ENCODE results near the gene ZCCHC8.

ZCCHC8 gene

DNA sequence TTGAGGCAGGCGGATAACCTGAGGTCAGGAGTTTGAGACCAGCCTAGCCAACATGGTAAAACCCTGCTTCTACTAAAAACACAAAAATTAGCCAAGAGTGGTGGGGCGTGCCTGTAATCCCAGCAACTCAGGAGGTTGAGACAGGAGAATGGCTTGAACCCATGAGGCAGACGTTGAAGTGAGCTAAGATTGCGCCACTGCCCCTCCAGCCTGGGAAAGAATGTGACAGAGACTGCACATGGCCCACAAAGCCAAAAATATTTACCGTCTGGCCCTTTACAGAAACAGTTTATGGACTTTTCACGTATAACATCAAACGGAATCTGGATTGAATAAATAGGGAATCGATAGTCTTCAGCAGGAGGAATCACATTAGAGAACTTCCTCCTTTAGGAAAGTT, 22.5 kb upstream of the ZCCHC8 start:
- peaks cover 85% of the 10 kb centered on the region for H3K79me2 ChIP-seq (ENCODE audit: insufficient read depth, low read depth)
- H2AFZ ChIP-seq (ENCODE audit: low read depth): no peak overlapping the region
- peaks cover 27% of the 10 kb centered on the region; the same call in 1 of the 2 replicates for H3K36me3 ChIP-seq (ENCODE audit: insufficient read depth)
- no peaks in the 10 kb centered on the region for H3K27me3 ChIP-seq (ENCODE audit: insufficient read depth, low read depth)
- no peak overlapping the region for H3K4me3 ChIP-seq (IDR thresholded peaks at IDR 0.05; ENCODE audit: insufficient read depth, low read depth, low read length)
- TF ChIP-seq, protein P1, sequence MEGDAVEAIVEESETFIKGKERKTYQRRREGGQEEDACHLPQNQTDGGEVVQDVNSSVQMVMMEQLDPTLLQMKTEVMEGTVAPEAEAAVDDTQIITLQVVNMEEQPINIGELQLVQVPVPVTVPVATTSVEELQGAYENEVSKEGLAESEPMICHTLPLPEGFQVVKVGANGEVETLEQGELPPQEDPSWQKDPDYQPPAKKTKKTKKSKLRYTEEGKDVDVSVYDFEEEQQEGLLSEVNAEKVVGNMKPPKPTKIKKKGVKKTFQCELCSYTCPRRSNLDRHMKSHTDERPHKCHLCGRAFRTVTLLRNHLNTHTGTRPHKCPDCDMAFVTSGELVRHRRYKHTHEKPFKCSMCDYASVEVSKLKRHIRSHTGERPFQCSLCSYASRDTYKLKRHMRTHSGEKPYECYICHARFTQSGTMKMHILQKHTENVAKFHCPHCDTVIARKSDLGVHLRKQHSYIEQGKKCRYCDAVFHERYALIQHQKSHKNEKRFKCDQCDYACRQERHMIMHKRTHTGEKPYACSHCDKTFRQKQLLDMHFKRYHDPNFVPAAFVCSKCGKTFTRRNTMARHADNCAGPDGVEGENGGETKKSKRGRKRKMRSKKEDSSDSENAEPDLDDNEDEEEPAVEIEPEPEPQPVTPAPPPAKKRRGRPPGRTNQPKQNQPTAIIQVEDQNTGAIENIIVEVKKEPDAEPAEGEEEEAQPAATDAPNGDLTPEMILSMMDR (conservative IDR thresholded peaks at IDR 0.05; ENCODE audit: low read depth, low read length): no peak
- no peak overlapping the region for H3K9ac ChIP-seq
- peaks cover 37% of the 10 kb centered on the region for H3K4me1 ChIP-seq (ENCODE audit: low read depth, poor library complexity, severe bottlenecking)
- no peak overlapping the region for H3K27ac ChIP-seq
- H3K4me2 ChIP-seq: 0 out of 2 replicates have a peak overlapping the region, but pooled peaks have one; percentile 10
- 0 out of 2 replicates have a peak, but pooled peaks cover 8% of the 10 kb centered on the region for H4K20me1 ChIP-seq (ENCODE audit: insufficient read depth)

DNA sequence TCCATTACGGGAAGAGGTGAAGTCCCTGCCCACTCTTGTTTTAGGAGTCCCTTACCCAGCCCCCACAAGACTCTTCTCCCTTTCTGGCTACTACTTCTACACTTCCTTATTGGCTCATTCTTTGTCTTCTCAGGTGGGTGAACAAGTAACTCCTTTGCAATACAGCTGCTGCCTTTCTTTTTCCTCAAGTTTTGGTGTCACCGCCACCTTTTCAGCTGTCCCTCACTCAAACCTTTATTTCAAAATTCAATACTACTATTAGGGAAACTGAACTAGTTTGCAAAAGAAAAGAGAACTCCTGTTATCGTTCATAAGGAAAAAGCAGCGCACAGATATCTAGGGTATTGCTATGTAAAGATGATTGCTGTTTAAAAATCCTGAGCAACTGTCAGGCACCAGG, 19.9 kb upstream of the ZCCHC8 start:
- no peak overlapping the region for H2AFZ ChIP-seq (ENCODE audit: low read depth)
- H3K79me2 ChIP-seq (ENCODE audit: insufficient read depth, low read depth): peaks cover 72% of the 10 kb centered on the region
- H3K27ac ChIP-seq: no peak overlapping the region
- H3K4me1 ChIP-seq (ENCODE audit: low read depth, poor library complexity, severe bottlenecking): peaks cover 32% of the 10 kb centered on the region
- no peak overlapping the region for H3K4me2 ChIP-seq
- 0 out of 2 replicates have a peak, but pooled peaks cover 8% of the 10 kb centered on the region for H4K20me1 ChIP-seq (ENCODE audit: insufficient read depth)
- H3K9ac ChIP-seq: no peak overlapping the region
- H3K4me3 ChIP-seq (IDR thresholded peaks at IDR 0.05; ENCODE audit: insufficient read depth, low read depth, low read length): no peak overlapping the region
- H3K36me3 ChIP-seq (ENCODE audit: insufficient read depth): peaks cover 38% of the 10 kb centered on the region; the same call in 1 of the 2 replicates
- TF ChIP-seq, protein P1 (conservative IDR thresholded peaks at IDR 0.05; ENCODE audit: low read depth, low read length): no peak
- no peaks in the 10 kb centered on the region for H3K27me3 ChIP-seq (ENCODE audit: insufficient read depth, low read depth)

DNA sequence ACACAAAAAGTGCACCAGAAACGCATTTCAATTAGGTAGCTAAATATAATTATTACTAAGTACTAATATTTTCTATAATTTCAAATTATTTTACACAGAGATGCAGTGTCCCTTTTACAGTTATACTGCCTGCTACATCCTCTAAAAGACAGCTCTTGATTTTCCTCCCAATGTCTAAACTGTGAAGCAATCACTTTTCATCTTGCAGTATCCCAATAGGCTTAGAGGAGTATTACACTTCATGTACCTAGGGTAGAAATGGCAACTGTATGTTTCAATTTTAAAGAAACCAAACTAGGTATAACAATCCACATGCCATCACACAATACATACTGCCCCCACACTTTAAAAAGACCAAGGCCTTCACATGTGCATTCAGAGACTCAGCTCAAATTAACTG, 18.7 kb upstream of the ZCCHC8 start:
- H3K4me1 ChIP-seq (ENCODE audit: low read depth, poor library complexity, severe bottlenecking): peaks cover 27% of the 10 kb centered on the region
- H3K4me3 ChIP-seq (IDR thresholded peaks at IDR 0.05; ENCODE audit: insufficient read depth, low read depth, low read length): no peak overlapping the region
- no peak overlapping the region for H2AFZ ChIP-seq (ENCODE audit: low read depth)
- H3K79me2 ChIP-seq (ENCODE audit: insufficient read depth, low read depth): peaks cover 71% of the 10 kb centered on the region
- no peaks in the 10 kb centered on the region for H3K27me3 ChIP-seq (ENCODE audit: insufficient read depth, low read depth)
- 0 out of 2 replicates have a peak, but pooled peaks cover 8% of the 10 kb centered on the region for H4K20me1 ChIP-seq (ENCODE audit: insufficient read depth)
- TF ChIP-seq, protein P1 (conservative IDR thresholded peaks at IDR 0.05; ENCODE audit: low read depth, low read length): no peak
- no peak overlapping the region for H3K4me2 ChIP-seq
- H3K9ac ChIP-seq: no peak overlapping the region
- H3K27ac ChIP-seq: no peak overlapping the region
- peaks cover 38% of the 10 kb centered on the region; the same call in 1 of the 2 replicates for H3K36me3 ChIP-seq (ENCODE audit: insufficient read depth)

DNA sequence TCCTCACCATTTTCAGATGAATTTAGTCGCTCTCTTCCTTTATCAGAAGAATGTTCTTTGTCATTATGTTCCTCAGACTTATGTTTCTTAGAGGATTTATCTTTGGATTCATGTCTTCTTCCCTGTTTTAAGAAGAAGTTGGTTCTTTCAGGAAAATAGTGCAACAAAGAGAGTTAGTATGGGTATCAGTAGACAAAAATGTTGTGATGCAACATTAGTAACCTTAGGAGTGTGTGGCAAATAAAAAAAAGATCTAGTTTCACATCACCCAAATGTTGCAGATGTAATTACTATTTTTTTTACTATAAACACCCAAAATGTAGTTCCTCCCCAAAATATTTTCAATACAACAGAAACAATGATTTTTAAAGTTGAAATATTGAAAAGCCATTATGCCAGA, 18.2 kb upstream of the ZCCHC8 start:
- H4K20me1 ChIP-seq (ENCODE audit: insufficient read depth): 0 out of 2 replicates have a peak, but pooled peaks cover 8% of the 10 kb centered on the region
- H3K9ac ChIP-seq: no peak overlapping the region
- peaks cover 66% of the 10 kb centered on the region for H3K79me2 ChIP-seq (ENCODE audit: insufficient read depth, low read depth)
- H3K27ac ChIP-seq: no peak overlapping the region
- H3K4me2 ChIP-seq: no peak overlapping the region
- H2AFZ ChIP-seq (ENCODE audit: low read depth): no peak overlapping the region
- no peak overlapping the region for H3K4me3 ChIP-seq (IDR thresholded peaks at IDR 0.05; ENCODE audit: insufficient read depth, low read depth, low read length)
- TF ChIP-seq, protein P1 (conservative IDR thresholded peaks at IDR 0.05; ENCODE audit: low read depth, low read length): no peak
- peaks cover 38% of the 10 kb centered on the region; the same call in 1 of the 2 replicates for H3K36me3 ChIP-seq (ENCODE audit: insufficient read depth)
- H3K4me1 ChIP-seq (ENCODE audit: low read depth, poor library complexity, severe bottlenecking): peaks cover 22% of the 10 kb centered on the region
- no peaks in the 10 kb centered on the region for H3K27me3 ChIP-seq (ENCODE audit: insufficient read depth, low read depth)
